DND-41 (cell line): Measurements from ENCODE around the gene ITGA6.

Source experiments
- EZH2 ChIP-seq: IDR thresholded peaks from 3 replicates; pipeline ENCODE4 v1.6.1; 2012; ENCODE audit warnings: borderline replicate concordance, low read depth, mild to moderate bottlenecking, moderate library complexity, low read length, inconsistent platforms; ENCODE audit not compliant: severe bottlenecking
- TF ChIP-seq, protein P1 (sequence below): IDR thresholded peaks from 2 replicates; pipeline ENCODE4 v1.5.1; 2012; ENCODE audit warnings: borderline replicate concordance, low read length, moderate library complexity, mild to moderate bottlenecking; ENCODE audit not compliant: poor library complexity, severe bottlenecking; ENCODE audit errors: extremely low read depth

DNA sequence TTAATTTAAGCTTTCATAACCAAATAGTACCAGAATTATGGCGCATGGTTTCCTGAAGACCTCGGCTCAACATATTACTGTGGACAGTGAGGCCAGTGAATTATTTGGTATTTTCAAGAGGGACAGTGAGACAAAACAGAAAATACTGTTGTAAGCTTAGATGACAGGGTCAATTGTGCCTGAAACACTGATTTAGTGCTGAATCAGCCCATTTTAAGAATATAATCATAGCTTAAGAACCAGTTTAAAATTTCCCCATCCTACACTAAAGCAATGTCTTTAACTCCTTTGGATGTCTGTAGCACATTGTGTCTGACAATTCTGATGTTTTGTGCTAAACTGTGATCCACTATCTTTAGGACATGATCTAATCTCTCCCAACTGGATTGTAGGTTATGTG lies 4.6 kb downstream of the ITGA6 start:
- TF ChIP-seq, protein P1, sequence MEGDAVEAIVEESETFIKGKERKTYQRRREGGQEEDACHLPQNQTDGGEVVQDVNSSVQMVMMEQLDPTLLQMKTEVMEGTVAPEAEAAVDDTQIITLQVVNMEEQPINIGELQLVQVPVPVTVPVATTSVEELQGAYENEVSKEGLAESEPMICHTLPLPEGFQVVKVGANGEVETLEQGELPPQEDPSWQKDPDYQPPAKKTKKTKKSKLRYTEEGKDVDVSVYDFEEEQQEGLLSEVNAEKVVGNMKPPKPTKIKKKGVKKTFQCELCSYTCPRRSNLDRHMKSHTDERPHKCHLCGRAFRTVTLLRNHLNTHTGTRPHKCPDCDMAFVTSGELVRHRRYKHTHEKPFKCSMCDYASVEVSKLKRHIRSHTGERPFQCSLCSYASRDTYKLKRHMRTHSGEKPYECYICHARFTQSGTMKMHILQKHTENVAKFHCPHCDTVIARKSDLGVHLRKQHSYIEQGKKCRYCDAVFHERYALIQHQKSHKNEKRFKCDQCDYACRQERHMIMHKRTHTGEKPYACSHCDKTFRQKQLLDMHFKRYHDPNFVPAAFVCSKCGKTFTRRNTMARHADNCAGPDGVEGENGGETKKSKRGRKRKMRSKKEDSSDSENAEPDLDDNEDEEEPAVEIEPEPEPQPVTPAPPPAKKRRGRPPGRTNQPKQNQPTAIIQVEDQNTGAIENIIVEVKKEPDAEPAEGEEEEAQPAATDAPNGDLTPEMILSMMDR, result no peak
- no peak for TF ChIP-seq EZH2
